Naive thymus-derived CD8-positive, alpha-beta T cell (primary cell): ENCODE results near the gene CFB. TPM values are rescaled to one million over a fixed set of nuclear protein-coding genes. Genes with fewer than 3 reads are reported as not detected.
A peak's percentile ranks its signal among the peaks of the same experiment; 100 is the strongest.
"Not testable (repeated sequence)": the region's sequence is repeated elsewhere in the genome, so short reads cannot be mapped to it uniquely, and the experiment has no call there.

Experiments used
- ATAC-seq, 2 donors: fragments of 150-1000 bp; cut with Tn5 transposase in 1 of 2; sonication (Bioruptor Pico), chemical (Tn5 transposase) in 1 of 2; 1 replicate in 1 of 2; 2 replicates in 1 of 2; pipeline ENCODE4 v1.10.0; 2021; ENCODE audit warnings: mild to moderate bottlenecking in 2 of 2, moderate library complexity in 2 of 2
- POLR2A ChIA-PET: fragments of 350-600 bp; sonication (Branson Sonifier 250); formaldehyde crosslinking; loops from one replicate; lab custom pipeline; 2021; ENCODE audit warnings: antibody characterized with exemption; lab: Charles Lee
- DNase-seq, 10 donors: peaks; one replicate each; pipeline versions ENCODE4 v3.0.0 to v3.0.0-alpha.2; 2020 to 2022
- H3K27ac Mint-ChIP-seq, 10 donors: one replicate each; pipeline ENCODE4 v1.8.0; 2020 to 2022; ENCODE audit warnings: mild to moderate bottlenecking in 10 of 10, mixed read lengths in 10 of 10, moderate library complexity in 4 of 10, inconsistent platforms in 1 of 10
- H3K27me3 Mint-ChIP-seq, 5 donors: one replicate each; pipeline ENCODE4 v1.8.0; 2021 to 2022; ENCODE audit warnings: mixed read lengths in 5 of 5
- H3K36me3 Mint-ChIP-seq, 3 donors: one replicate each; pipeline ENCODE4 v1.8.0; 2020 to 2022; ENCODE audit warnings: mixed read lengths in 3 of 3, mild to moderate bottlenecking in 2 of 3, inconsistent platforms in 1 of 3
- H3K4me1 Mint-ChIP-seq, 4 donors: one replicate each; pipeline ENCODE4 v1.8.0; 2021 to 2022; ENCODE audit warnings: mixed read lengths in 4 of 4
- H3K4me3 Mint-ChIP-seq, 10 donors: one replicate each; pipeline ENCODE4 v1.8.0; 2020 to 2022; ENCODE audit warnings: mild to moderate bottlenecking in 10 of 10, mixed read lengths in 10 of 10, moderate library complexity in 6 of 10, inconsistent platforms in 1 of 10
- H3K9me3 Mint-ChIP-seq, 9 donors: one replicate each; pipeline ENCODE4 v1.8.0; 2020 to 2022; ENCODE audit warnings: mixed read lengths in 9 of 9, mild to moderate bottlenecking in 3 of 9, inconsistent platforms in 1 of 9, moderate library complexity in 1 of 9
- polyA plus RNA-seq, 3 donors: library from polyadenylated mRNA; unstranded; fragments of 300-500 nt; fragmentation: Illumina TruSeq; gene quantifications; one replicate each; pipeline ENCODE4 v1.2.3, GENCODE V29; 2021
- total RNA-seq, 8 experiments: library from RNA in 2 of 8; stranded (reverse) in 2 of 8; gene quantifications; one replicate each; pipeline ENCODE4 v1.2.3 and lab custom pipeline; 2021 to 2026

CFB gene
- total and polyA plus RNA-seq, 5 experiments from 2014 or later: 0.22 to 1.4 (median 0.81) TPM; not detected in 1

GRCh38 chr6:31918069-31918720, 27.7 kb upstream of the CFB start:
- DNase-seq (no peak), ATAC-seq (no peak)
- Mint-ChIP-seq H3K36me3 (no peaks in the 10 kb centered on the region), H3K9me3 (no peaks in the 10 kb centered on the region), H3K4me3 (no peak overlapping the region), H3K27ac (no peak overlapping the region), H3K4me1 (peaks cover 0 to 3% (median 0%) of the 10 kb centered on the region in 4 donors), H3K27me3 (peaks cover 0 to 16% (median 8%) of the 10 kb centered on the region in 5 donors)
- POLR2A ChIA-PET: interaction anchor here (1.1 kb wide), 1 partner anchor 29 kb away, joined by 5 read pairs; no protein-coding TSS in a partner anchor

GRCh38 chr6:31919624-31920303, 26.1 kb upstream of the CFB start:
- no peak overlapping the region for H3K27ac Mint-ChIP-seq
- no peak overlapping the region for H3K4me3 Mint-ChIP-seq
- no peaks in the 10 kb centered on the region for H3K36me3 Mint-ChIP-seq
- no peak for DNase-seq
- H3K9me3 Mint-ChIP-seq: no peaks in the 10 kb centered on the region
- no peak for ATAC-seq
- peaks cover 0 to 3% (median 0%) of the 10 kb centered on the region in 4 donors for H3K4me1 Mint-ChIP-seq
- peaks cover 0 to 15% (median 5%) of the 10 kb centered on the region in 5 donors for H3K27me3 Mint-ChIP-seq
- POLR2A ChIA-PET: interaction anchor here (0.6 kb wide), 1 partner anchor 1353 kb away, joined by 4 read pairs; no protein-coding TSS in a partner anchor

GRCh38 chr6:31920811-31921210, 25.1 kb upstream of the CFB start:
- no peaks in the 10 kb centered on the region for H3K36me3 Mint-ChIP-seq
- no peaks in the 10 kb centered on the region for H3K9me3 Mint-ChIP-seq
- H3K27ac Mint-ChIP-seq: no peak overlapping the region
- peaks cover 0 to 6% (median 3%) of the 10 kb centered on the region in 5 donors for H3K27me3 Mint-ChIP-seq
- ATAC-seq (no peak), DNase-seq (no peak)
- H3K4me1 Mint-ChIP-seq: peaks cover 0 to 2% (median 0%) of the 10 kb centered on the region in 4 donors
- POLR2A ChIA-PET: interaction anchor here (1.4 kb wide), 1 partner anchor 18 kb away, joined by 3 read pairs; the partner anchor contains the start of gene ZBTB12
- H3K4me3 Mint-ChIP-seq: no peak overlapping the region

GRCh38 chr6:31922942-31923341, 23.0 kb upstream of the CFB start:
- Mint-ChIP-seq H3K27me3 (peaks cover 0 to 8% (median 0%) of the 10 kb centered on the region in 5 donors), H3K4me1 (no peaks in the 10 kb centered on the region), H3K36me3 (no peaks in the 10 kb centered on the region), H3K9me3 (no peaks in the 10 kb centered on the region), H3K4me3 (no peak overlapping the region), H3K27ac (no peak overlapping the region)
- ATAC-seq: peak; percentile 32 to 53
- POLR2A ChIA-PET: no interaction called here
- DNase-seq: peak in 4 of 10 donors; percentile 10 to 21 (median 16)

- H3K27ac Mint-ChIP-seq: peak within 1 kb of the TSS in 1 of 10 donors; percentile 30
- peaks cover 0 to 5% (median 2%) of the 10 kb centered on the region in 5 donors for H3K27me3 Mint-ChIP-seq
- H3K4me3 Mint-ChIP-seq: no peak within 1 kb of the TSS
- no peaks in the 10 kb centered on the region for H3K36me3 Mint-ChIP-seq
- no peaks in the 10 kb centered on the region for H3K9me3 Mint-ChIP-seq
- POLR2A ChIA-PET: no interaction called here
- DNase-seq: no peak
- no peaks in the 10 kb centered on the region for H3K4me1 Mint-ChIP-seq
- no peak for ATAC-seq
Observed at GRCh38 chr6:31927242-31927862, 18.5 kb upstream of the CFB start, which contains the start of gene C2. Gene C2, plus strand, starts transcription at chr6:31927717. Its CDS starts 36 bp downstream, at chr6:31927753.

GRCh38 chr6:31927863-31928671, 17.8 kb upstream of the CFB start:
- Mint-ChIP-seq H3K9me3 (no peaks in the 10 kb centered on the region), H3K27me3 (peaks cover 2 to 5% (median 2%) of the 10 kb centered on the region in 5 donors), H3K4me3 (no peak overlapping the region), H3K4me1 (no peaks in the 10 kb centered on the region), H3K27ac (peak overlapping the region in 1 of 10 donors; percentile 30), H3K36me3 (no peaks in the 10 kb centered on the region)
- no peak for ATAC-seq
- POLR2A ChIA-PET: interaction anchor here (1.1 kb wide), 1 partner anchor 25 kb away, joined by 3 read pairs; no protein-coding TSS in a partner anchor
- no peak for DNase-seq

- no peak overlapping the region for H3K27ac Mint-ChIP-seq
- no peaks in the 10 kb centered on the region for H3K36me3 Mint-ChIP-seq
- no peak for DNase-seq
- no peaks in the 10 kb centered on the region for H3K4me1 Mint-ChIP-seq
- H3K9me3 Mint-ChIP-seq: no peaks in the 10 kb centered on the region
- peaks cover 2 to 8% (median 5%) of the 10 kb centered on the region in 5 donors for H3K27me3 Mint-ChIP-seq
- no peak overlapping the region for H3K4me3 Mint-ChIP-seq
- POLR2A ChIA-PET: interaction anchor here (1.1 kb wide), 1 partner anchor 26 kb away, joined by 3 read pairs; no protein-coding TSS in a partner anchor
- no peak for ATAC-seq
Observed at GRCh38 chr6:31928672-31928939, 17.3 kb upstream of the CFB start.

- no peak overlapping the region for H3K4me3 Mint-ChIP-seq
- peaks cover 2 to 12% (median 5%) of the 10 kb centered on the region in 5 donors for H3K27me3 Mint-ChIP-seq
- H3K36me3 Mint-ChIP-seq: no peaks in the 10 kb centered on the region
- ATAC-seq (no peak), DNase-seq (no peak)
- H3K27ac Mint-ChIP-seq: no peak overlapping the region
- no peaks in the 10 kb centered on the region for H3K4me1 Mint-ChIP-seq
- POLR2A ChIA-PET: no interaction called here
- H3K9me3 Mint-ChIP-seq: no peaks in the 10 kb centered on the region
Observed at GRCh38 chr6:31930962-31931361, 14.9 kb upstream of the CFB start.

GRCh38 chr6:31932137-31932536, 13.8 kb upstream of the CFB start:
- H3K36me3 Mint-ChIP-seq, ATAC-seq, H3K4me3 Mint-ChIP-seq, H3K9me3 Mint-ChIP-seq, H3K27ac Mint-ChIP-seq, POLR2A ChIA-PET, H3K4me1 Mint-ChIP-seq: not testable (repeated sequence)
- peak in 1 of 10 donors; percentile 38 for DNase-seq
- H3K27me3 Mint-ChIP-seq: peaks cover 2 to 12% (median 5%) of the 10 kb centered on the region in 5 donors

- Mint-ChIP-seq H3K27me3 (peaks cover 0 to 12% (median 2%) of the 10 kb centered on the region in 5 donors), H3K27ac (peak overlapping the region in 1 of 10 donors; percentile 31), H3K4me1 (no peaks in the 10 kb centered on the region), H3K36me3 (no peaks in the 10 kb centered on the region), H3K9me3 (no peaks in the 10 kb centered on the region), H3K4me3 (no peak overlapping the region)
- ATAC-seq: no peak
- POLR2A ChIA-PET: no interaction called here
- DNase-seq: peak in 1 of 10 donors; percentile 42
Observed at GRCh38 chr6:31933537-31933936, 12.4 kb upstream of the CFB start.

- no peak for ATAC-seq
- no peaks in the 10 kb centered on the region for H3K9me3 Mint-ChIP-seq
- peaks cover 0 to 12% (median 2%) of the 10 kb centered on the region in 5 donors for H3K27me3 Mint-ChIP-seq
- no peak overlapping the region for H3K27ac Mint-ChIP-seq
- DNase-seq: peak in 1 of 10 donors; percentile 11
- no peaks in the 10 kb centered on the region for H3K4me1 Mint-ChIP-seq
- no peaks in the 10 kb centered on the region for H3K36me3 Mint-ChIP-seq
- H3K4me3 Mint-ChIP-seq: no peak overlapping the region
- POLR2A ChIA-PET: no interaction called here
Observed at GRCh38 chr6:31935021-31935420, 10.9 kb upstream of the CFB start.

GRCh38 chr6:31935823-31936222, 10.1 kb upstream of the CFB start:
- Mint-ChIP-seq H3K4me3 (no peak overlapping the region), H3K27me3 (peaks cover 0 to 12% (median under 1%) of the 10 kb centered on the region in 5 donors), H3K4me1 (no peaks in the 10 kb centered on the region), H3K9me3 (no peaks in the 10 kb centered on the region), H3K27ac (peak overlapping the region in 1 of 10 donors; percentile 43), H3K36me3 (no peaks in the 10 kb centered on the region)
- peak in 1 of 10 donors; percentile 14 for DNase-seq
- ATAC-seq: no peak
- POLR2A ChIA-PET: interaction anchor here (0.7 kb wide), 1 partner anchor 1966 kb away, joined by 3 read pairs; no protein-coding TSS in a partner anchor
